ENCODE results near the gene FRMD7. TPM values are rescaled to one million over a fixed set of nuclear protein-coding genes. Genes with fewer than 3 reads are reported as not detected.
A peak's percentile ranks its signal among the peaks of the same experiment; 100 is the strongest.

Gene FRMD7
- total RNA-seq (2021) (not detected in 3 replicates), Bru-seq, nascent RNA (not detected)
- long read RNA-seq, experiment 1 = 0 reads
- long read RNA-seq, experiment 2 = 0 reads
- long read RNA-seq, experiment 3 = 0 reads

GRCh38 chrX:132127743-132128142 is at the start of gene FRMD7:
FRMD7 (minus strand) TSS chrX:132128020; CDS start chrX:132127844, 176 bp downstream.
- peaks cover 4% of the 10 kb centered on the region; the same call in 1 of the 2 replicates for H3K4me1 Mint-ChIP-seq
- no peak within 1 kb of the TSS for H3K27ac Mint-ChIP-seq
- H3K27me3 Mint-ChIP-seq (ENCODE audit: low read depth) = peaks cover 3% of the 10 kb centered on the region
- CTCF ChIA-PET = no interaction called here
- POLR2A ChIA-PET = no interaction called here
- H3K4me3 Mint-ChIP-seq = no peak within 1 kb of the TSS
- ATAC-seq (no peak), DNase-seq (ENCODE audit: low spot score) (peak; percentile 15)
- peaks cover 10% of the 10 kb centered on the region for H3K36me3 Mint-ChIP-seq
- peaks cover 7% of the 10 kb centered on the region for H3K9me3 Mint-ChIP-seq
- TF ChIP-seq ZNF532 (CRISPR knock-in tag; IDR thresholded peaks at IDR 0.05; ENCODE audit: borderline replicate concordance) = no peak

- no peak overlapping the region for H3K27ac Mint-ChIP-seq
- no peak for ATAC-seq
These were observed 45.8 kb upstream of the FRMD7 start for GRCh38 chrX:132173647-132174046.

More at GRCh38 chrX:132173647-132174046, 45.8 kb upstream of the FRMD7 start:
- POLR2A ChIA-PET = no interaction called here
- H3K27me3 Mint-ChIP-seq (ENCODE audit: low read depth) = no peaks in the 10 kb centered on the region
- no peak overlapping the region for H3K4me3 Mint-ChIP-seq
- CTCF ChIA-PET = interaction anchor here (1.9 kb wide), 1 partner anchor 81 kb away, joined by 9 read pairs; no protein-coding TSS in a partner anchor
- TF ChIP-seq MLX (CRISPR knock-in tag; IDR thresholded peaks at IDR 0.05) (no peak), RELA (CRISPR knock-in tag; IDR thresholded peaks at IDR 0.05; ENCODE audit: borderline replicate concordance) (no peak), ZBTB21 (CRISPR knock-in tag; IDR thresholded peaks at IDR 0.05; ENCODE audit: borderline replicate concordance) (no peak), ATF6 (CRISPR knock-in tag; IDR thresholded peaks at IDR 0.05) (no peak), NFE2L1 (CRISPR knock-in tag; IDR thresholded peaks at IDR 0.05) (no peak), ATF1 (CRISPR knock-in tag; IDR thresholded peaks at IDR 0.05) (no peak), NR2C2 (CRISPR knock-in tag; IDR thresholded peaks at IDR 0.05) (no peak), ZNF416 (CRISPR knock-in tag; IDR thresholded peaks at IDR 0.05) (no peak), ESRRA (CRISPR knock-in tag; IDR thresholded peaks at IDR 0.05; ENCODE audit: borderline replicate concordance) (no peak), RORB (CRISPR knock-in tag; IDR thresholded peaks at IDR 0.05) (no peak), ZNF532 (CRISPR knock-in tag; IDR thresholded peaks at IDR 0.05; ENCODE audit: borderline replicate concordance) (no peak)
- H3K36me3 Mint-ChIP-seq = no peaks in the 10 kb centered on the region
- peaks cover 3% of the 10 kb centered on the region for H3K4me1 Mint-ChIP-seq
- H3K9me3 Mint-ChIP-seq = no peaks in the 10 kb centered on the region
- no peak for DNase-seq (ENCODE audit: low spot score)

Data from WTC11 (cell line).